HG03432 (cell line): Measurements from ENCODE around the gene C15orf40.

Experiments
- ATAC-seq: cut with Tn5 transposase; IDR thresholded peaks from one replicate; pipeline ENCODE4 v1.9.1; 2021; ENCODE audit warnings: mild to moderate bottlenecking, moderate library complexity; ENCODE audit not compliant: unreplicated experiment

The C15orf40 gene

DNA sequence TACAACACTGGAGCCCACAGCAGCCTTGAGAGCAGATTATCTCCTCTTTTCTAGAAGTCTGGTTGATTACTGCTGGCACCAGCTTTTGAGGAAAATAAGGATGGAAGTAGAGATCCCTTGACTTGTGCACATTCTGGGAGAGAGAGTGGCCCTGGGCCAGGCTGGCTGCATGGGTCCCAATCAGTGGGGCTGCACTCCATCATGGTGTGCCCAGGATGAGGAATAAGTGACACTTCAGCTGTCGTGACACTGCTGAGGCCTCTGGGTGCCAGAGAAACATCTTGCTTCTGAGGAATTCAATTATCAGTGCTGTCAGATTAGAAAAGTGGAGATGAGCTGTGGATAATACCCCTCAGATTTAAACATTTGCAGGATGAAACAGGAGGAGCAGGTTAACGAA lies 16.4 kb downstream of the C15orf40 start:
- no peak for ATAC-seq

DNA sequence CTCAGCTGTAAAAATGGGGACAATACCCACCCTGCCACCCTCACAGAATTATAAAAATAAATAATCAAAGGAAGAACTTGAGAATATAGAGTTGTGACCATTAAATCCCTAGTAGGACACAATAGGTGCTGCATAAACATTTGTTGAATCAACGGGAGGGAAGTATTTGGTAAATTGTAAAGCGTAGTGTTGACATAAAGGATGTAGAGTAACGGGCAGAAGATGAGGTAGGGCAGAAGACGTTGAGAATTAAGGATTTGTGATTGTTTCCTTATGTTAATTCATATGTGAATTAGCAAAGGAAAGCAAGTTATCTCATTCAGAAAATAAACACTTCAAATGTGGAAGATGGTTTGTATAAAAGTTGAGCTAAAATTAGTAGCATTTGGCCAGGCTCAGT lies 18.3 kb downstream of the C15orf40 start:
- no peak for ATAC-seq

- no peak for ATAC-seq
Observed at GRCh38 chr15:82992436-82992998, 18.9 kb downstream of the C15orf40 start.

DNA sequence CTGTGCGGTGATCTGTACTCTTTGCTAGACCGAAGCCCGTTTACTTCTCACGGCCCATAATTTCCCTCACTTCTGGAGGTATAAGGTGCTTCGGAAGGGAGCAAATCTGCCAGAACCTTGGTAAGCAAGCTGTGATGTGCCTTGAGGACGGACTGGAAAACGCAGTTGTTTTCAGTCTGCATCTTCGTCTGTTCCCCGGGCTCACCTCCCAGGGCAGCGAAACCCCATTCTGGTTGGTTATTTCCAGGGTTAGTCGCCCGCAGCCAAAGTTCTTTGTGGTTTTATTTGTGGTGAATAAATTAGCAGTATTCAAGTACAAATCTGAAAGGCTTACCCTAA lies 25.0 kb downstream of the C15orf40 start:
- ATAC-seq = peak; percentile 39

GRCh38 chr15:82985688-82986441 lies 25.6 kb downstream of the C15orf40 start, which contains the start of gene RAMAC:
Gene RAMAC, plus strand, starts transcription at chr15:82986210. Its CDS starts 2,809 bp downstream, at chr15:82989019.
- peak; percentile 96 for ATAC-seq

DNA sequence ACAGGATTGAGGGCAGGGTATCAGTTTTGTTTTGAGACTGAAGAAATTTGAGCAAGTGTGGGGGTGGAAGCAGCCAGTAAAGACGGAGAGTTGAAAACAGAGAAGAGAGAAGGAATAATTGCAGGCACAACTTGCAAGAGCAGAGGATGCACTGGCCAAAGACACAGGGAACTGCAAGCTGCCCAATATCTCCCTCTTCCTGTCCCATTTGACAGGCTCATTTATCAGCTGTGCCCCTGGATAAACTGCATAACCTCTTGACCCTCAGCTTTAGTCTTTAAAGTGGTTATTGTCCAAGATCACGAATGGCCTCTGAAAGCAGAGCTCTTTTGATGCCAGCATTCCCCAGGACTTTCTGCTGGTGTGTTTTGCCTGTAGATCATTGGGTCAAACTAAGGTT lies 30.5 kb downstream of the C15orf40 start:
- no peak for ATAC-seq

DNA sequence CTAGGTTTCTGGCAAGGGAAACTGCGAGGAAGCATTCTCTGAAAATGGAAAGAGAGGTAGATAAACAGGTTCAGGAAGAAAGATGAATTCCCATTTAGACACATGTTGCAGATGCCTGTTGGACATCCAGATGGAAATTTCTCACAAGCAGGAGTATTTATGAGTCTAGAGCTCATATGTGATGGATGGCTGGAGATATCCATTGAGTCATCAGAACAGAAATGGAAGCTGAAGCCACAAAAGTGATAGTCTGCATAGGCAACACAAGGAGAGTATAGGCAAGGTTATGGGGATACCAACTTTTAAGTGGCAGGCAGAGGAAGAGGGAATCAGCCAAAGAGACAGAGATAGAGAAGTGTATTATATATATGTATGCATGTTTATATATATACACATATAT lies 31.7 kb downstream of the C15orf40 start:
- no peak for ATAC-seq

DNA sequence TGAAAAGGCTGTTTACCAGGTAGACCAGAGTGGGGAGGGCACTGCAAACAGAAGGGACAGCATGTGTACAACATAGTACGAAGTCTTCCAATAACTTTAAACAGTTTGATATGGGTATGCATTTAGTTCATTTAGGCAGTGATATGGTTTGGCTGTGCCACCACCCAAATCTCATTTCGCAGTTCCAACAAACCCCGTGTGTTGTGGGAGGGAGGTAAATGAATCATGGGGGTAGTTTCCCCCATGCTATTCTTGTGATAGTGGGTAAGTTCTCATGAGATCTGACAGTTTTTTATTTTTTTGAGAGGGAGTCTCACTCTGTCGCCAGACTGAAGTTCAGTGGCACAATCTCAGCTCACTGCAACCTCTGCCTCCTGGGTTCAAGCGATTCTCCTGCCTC lies 33.0 kb downstream of the C15orf40 start:
- no peak for ATAC-seq

DNA sequence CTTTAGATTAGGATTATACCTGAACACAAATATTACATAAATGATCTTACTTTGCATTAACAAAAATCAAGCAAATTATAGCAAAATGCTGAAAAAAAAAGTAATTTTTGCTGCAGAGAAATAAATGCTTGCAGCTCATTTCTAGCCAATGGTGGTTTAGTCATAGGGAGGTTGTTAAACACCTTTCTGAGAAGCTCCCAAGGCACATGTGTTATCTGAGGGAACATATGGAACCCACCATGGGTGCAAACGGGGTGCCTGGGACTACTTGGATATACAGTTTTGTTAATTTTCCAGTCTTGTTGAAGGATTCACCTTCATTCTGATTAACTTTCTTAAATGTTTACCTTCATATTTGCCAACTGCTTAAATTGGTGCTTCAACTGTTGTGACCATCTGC lies 34.4 kb downstream of the C15orf40 start:
- no peak for ATAC-seq

GRCh38 chr15:82972990-82973389 lies 38.4 kb downstream of the C15orf40 start:
- ATAC-seq = no peak

DNA sequence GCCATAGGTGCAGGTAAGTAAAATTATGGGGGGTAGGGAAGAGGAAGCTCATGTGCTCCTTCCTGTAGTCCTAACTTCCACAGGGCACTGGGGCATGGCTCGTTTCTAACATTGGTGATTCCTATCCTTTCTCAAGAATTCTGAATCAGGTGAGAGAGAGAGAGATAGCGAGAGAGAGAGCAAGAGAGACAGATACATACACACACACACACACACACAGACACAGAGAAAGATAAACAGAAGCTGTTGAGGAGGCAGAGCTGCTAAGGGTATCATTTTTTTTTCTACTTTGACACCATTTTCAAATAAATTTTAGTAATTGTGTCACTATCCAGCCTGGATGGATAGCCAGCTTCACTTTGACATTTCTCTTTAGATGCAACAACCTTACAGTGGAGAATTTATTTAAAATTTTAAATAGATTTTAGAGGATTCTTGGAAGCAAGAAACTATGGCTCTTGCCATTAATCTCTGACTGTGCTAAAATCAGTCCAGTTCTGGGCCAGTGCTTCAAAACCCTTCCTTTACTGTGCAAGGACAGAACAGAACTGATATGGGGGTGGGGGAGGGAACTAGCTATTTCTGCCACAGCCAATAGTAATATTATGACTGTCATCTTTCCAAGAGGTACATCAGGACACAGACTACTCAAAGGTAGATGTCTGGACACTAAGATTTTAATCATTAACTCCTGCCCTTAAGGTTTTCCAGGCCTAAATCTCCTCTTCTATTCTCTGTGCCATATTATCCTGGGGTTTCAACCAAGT lies 40.0 kb downstream of the C15orf40 start:
- ATAC-seq = no peak

DNA sequence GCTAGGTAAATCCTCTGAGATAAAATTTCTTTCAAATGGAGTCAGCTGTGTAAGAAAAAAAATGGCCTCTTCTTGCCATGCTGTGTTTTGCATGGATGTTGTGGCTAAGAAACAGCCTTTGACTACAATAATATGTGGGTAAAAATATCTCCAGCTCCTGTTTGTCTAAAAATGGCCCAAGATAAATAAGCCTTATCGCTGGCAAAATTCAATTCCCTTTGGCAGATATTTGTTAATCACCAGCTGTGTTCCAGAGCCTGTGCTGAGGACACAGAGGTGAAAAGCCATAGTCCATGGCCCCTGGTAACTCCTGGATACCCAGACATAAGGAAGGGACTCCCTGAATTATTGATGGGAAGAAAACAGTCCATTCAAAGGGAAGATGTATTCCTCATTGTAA lies 40.7 kb downstream of the C15orf40 start:
- no peak for ATAC-seq

GRCh38 chr15:82970078-82970686 lies 41.3 kb downstream of the C15orf40 start:
- ATAC-seq = no peak

GRCh38 chr15:82969353-82969752 lies 42.1 kb downstream of the C15orf40 start:
- ATAC-seq = no peak

GRCh38 chr15:82968066-82968465 lies 43.4 kb downstream of the C15orf40 start:
- no peak for ATAC-seq

GRCh38 chr15:82966671-82967071 lies 44.8 kb downstream of the C15orf40 start:
- peak; percentile 89 for ATAC-seq

- no peak for ATAC-seq
Observed at GRCh38 chr15:82964890-82965289, 46.5 kb downstream of the C15orf40 start.

DNA sequence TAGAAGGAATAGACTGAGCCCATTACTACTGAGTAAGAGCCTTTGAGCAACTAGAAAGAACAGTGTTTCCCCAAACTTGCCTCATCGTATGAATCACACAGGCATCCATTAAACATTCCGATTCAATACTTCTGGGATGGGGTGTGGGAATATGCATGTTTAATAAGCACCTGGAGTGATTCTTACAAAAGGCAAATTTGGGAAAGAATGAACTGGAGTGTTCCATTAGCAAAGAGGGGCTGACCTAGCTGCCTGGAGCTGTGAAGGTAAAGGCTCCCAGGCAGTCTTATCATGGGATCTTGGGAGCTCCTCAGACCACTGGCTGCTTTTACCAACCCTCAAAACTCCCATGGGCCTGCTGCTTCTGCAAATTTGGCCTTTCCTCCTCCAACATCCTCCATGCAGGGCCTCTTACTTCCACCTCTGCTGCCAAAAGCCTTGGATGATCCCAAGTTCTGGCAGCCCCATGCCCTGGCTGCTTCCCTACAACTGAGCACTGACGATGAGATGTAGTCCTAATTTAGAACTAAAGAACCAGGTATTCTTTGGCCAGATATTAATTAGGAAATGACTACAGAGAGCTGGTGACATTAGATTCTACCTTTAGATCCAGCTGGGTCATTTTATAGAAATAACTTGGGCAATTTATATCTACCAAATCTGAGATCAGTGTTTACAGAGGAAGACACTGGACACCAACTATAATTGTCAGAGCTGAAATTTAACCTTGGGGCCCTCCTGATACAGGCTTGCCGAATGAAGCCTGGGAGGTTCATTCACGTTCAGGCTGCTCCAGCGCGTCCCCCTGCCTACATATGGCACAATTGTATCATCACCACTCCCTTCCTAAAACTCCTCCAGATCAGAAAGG lies 47.7 kb downstream of the C15orf40 start:
- ATAC-seq = no peak

- no peak for ATAC-seq
Observed at GRCh38 chr15:82960766-82961165, 50.7 kb downstream of the C15orf40 start.

- ATAC-seq = no peak
Observed at GRCh38 chr15:82959423-82959822, 52.0 kb downstream of the C15orf40 start.

GRCh38 chr15:82958638-82959037 lies 52.8 kb downstream of the C15orf40 start:
- ATAC-seq = no peak
